ENCODE data around the gene GABRB1.

DNA sequence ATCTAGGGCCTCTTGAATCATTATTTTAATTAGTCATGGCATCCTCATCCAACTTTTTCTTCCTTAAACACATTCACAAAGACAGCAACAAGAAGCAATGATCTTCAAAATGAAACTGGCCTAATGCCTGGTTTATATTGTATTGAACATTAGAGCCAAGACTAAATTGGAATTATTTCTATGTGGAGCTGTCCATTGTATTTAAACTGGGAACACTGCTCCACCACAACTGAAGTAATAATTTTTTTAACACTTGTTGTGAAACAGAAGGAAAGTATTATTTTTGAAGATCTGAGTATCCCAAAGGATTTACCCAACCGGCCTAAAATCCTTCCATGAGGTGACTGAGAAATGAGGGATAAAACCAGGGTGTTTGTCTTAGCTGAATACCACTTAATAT lies 6.9 kb downstream of the GABRB1 start:
- TF ChIP-seq, protein P1, sequence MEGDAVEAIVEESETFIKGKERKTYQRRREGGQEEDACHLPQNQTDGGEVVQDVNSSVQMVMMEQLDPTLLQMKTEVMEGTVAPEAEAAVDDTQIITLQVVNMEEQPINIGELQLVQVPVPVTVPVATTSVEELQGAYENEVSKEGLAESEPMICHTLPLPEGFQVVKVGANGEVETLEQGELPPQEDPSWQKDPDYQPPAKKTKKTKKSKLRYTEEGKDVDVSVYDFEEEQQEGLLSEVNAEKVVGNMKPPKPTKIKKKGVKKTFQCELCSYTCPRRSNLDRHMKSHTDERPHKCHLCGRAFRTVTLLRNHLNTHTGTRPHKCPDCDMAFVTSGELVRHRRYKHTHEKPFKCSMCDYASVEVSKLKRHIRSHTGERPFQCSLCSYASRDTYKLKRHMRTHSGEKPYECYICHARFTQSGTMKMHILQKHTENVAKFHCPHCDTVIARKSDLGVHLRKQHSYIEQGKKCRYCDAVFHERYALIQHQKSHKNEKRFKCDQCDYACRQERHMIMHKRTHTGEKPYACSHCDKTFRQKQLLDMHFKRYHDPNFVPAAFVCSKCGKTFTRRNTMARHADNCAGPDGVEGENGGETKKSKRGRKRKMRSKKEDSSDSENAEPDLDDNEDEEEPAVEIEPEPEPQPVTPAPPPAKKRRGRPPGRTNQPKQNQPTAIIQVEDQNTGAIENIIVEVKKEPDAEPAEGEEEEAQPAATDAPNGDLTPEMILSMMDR (IDR thresholded peaks at IDR 0.05): no peak
- TF ChIP-seq EP300 (IDR thresholded peaks at IDR 0.05) (no peak), POLR2A (IDR thresholded peaks at IDR 0.05; ENCODE audit: low read depth) (no peak), POLR2AphosphoS5 (IDR thresholded peaks at IDR 0.05) (no peak)
